Endothelial cell of umbilical vein (primary cell): Measurements from ENCODE around the gene EIF5AL1. TPM values are rescaled to one million over a fixed set of nuclear protein-coding genes. Genes with fewer than 3 reads are reported as not detected.

ENCODE experiments used
- BruUV-seq: library from RNA; stranded (reverse); fragments of 400-500 nt; replicated peaks from 2 replicates; lab custom pipeline; 2021; lab: Mats Ljungman, UMichigan
- CTCF ChIA-PET: fragments of 300-600, 350-600 bp; sonication (Branson Sonifier 250); formaldehyde crosslinking; loops from one replicate; lab custom pipeline; 2021; ENCODE audit warnings: antibody characterized with exemption, inconsistent platforms; lab: Charles Lee
- POLR2A ChIA-PET: fragments of 300-600, 350-600 bp; sonication (Branson Sonifier 250); formaldehyde crosslinking; loops from one replicate; lab custom pipeline; 2021; ENCODE audit warnings: antibody characterized with exemption, inconsistent platforms; lab: Charles Lee
- DNase-seq: peaks from one replicate; pipeline ENCODE4 v3.0.0-alpha.2; 2011; ENCODE audit warnings: low read depth, low spot score
- FAIRE-seq: peaks from 2 replicates; lab custom pipeline; 2011; peaks lifted over from hg19 to GRCh38; lab: Jason Lieb, UNC
- H2AFZ ChIP-seq: 2 replicates; pipeline ENCODE4 v1.6.0; 2012; ENCODE audit warnings: low read depth, low read length, control low read depth, inconsistent platforms
- H3K27ac ChIP-seq: 2 replicates; pipeline ENCODE4 v1.5.1; 2011; ENCODE audit warnings: low read depth, mild to moderate bottlenecking, control low read depth, low read length, moderate library complexity; ENCODE audit not compliant: insufficient read depth
- H3K27me3 ChIP-seq, 2 experiments: 2 replicates each; pipeline versions ENCODE4 v1.6.0 to v1.6.1; 2011; ENCODE audit warnings: low read length in 2 of 2, mixed read lengths in 1 of 2; ENCODE audit not compliant: control insufficient read depth in 2 of 2, insufficient read depth in 2 of 2
- H3K36me3 ChIP-seq, 2 experiments: 2 replicates in 1 of 2; 3 replicates in 1 of 2; pipeline ENCODE4 v1.5.1; 2011; ENCODE audit warnings: low read length in 2 of 2, mild to moderate bottlenecking in 1 of 2, moderate library complexity in 1 of 2; ENCODE audit not compliant: control insufficient read depth in 2 of 2, insufficient read depth in 2 of 2; ENCODE audit errors: extremely low read depth in 1 of 2
- H3K4me1 ChIP-seq: 3 replicates; pipeline ENCODE4 v1.5.1; 2011; ENCODE audit warnings: mild to moderate bottlenecking, low read length; ENCODE audit not compliant: control insufficient read depth, insufficient read depth; ENCODE audit errors: extremely low read depth
- H3K4me2 ChIP-seq: 2 replicates; pipeline ENCODE4 v1.6.1; 2011; ENCODE audit warnings: low read length, control low read depth, mixed read lengths; ENCODE audit not compliant: insufficient read depth
- H3K4me3 ChIP-seq, 3 experiments: fragments of 200-600 bp in 1 of 3; sonication (generic), shearing (Covaris generic) in 1 of 3; replicated peaks in 1 of 3; 2 replicates each; pipeline ENCODE4 v1.5.1; 2011 to 2016; ENCODE audit warnings: control low read depth in 3 of 3, low read length in 3 of 3, mild to moderate bottlenecking in 2 of 3, inconsistent platforms in 1 of 3, low read depth in 1 of 3, moderate library complexity in 1 of 3; ENCODE audit not compliant: insufficient read depth in 1 of 3
- H3K79me2 ChIP-seq: 2 replicates; pipeline ENCODE4 v1.6.0; 2012; ENCODE audit warnings: low read length, inconsistent platforms; ENCODE audit not compliant: control insufficient read depth, insufficient read depth
- H3K9ac ChIP-seq: replicated peaks from 2 replicates; pipeline ENCODE3; 2011; ENCODE audit warnings: low read length, control low read depth; ENCODE audit not compliant: insufficient read depth; ENCODE audit errors: extremely low read depth
- H3K9me1 ChIP-seq: replicated peaks from 3 replicates; pipeline ENCODE4 v1.6.0; 2011; ENCODE audit warnings: mild to moderate bottlenecking, low read length; ENCODE audit not compliant: control insufficient read depth, insufficient read depth; ENCODE audit errors: extremely low read depth
- H3K9me3 ChIP-seq: replicated peaks from 2 replicates; pipeline ENCODE4 v1.5.1; 2012; ENCODE audit warnings: low read length, inconsistent platforms; ENCODE audit not compliant: control insufficient read depth, insufficient read depth
- H4K20me1 ChIP-seq: replicated peaks from 2 replicates; pipeline ENCODE3; 2011; ENCODE audit warnings: mild to moderate bottlenecking, low read length; ENCODE audit not compliant: control insufficient read depth, insufficient read depth; ENCODE audit errors: extremely low read depth
- FOS ChIP-seq: IDR thresholded peaks from 2 replicates; pipeline ENCODE4 v1.6.1; 2011; ENCODE audit warnings: mild to moderate bottlenecking, low read length, moderate library complexity, borderline replicate concordance; ENCODE audit not compliant: insufficient read depth
- GATA2 ChIP-seq: IDR thresholded peaks from 2 replicates; pipeline ENCODE4 v1.7.0; 2011; ENCODE audit warnings: low read depth, mild to moderate bottlenecking, moderate library complexity, mixed read lengths, low read length; ENCODE audit not compliant: insufficient read length, insufficient read depth
- POLR2A ChIP-seq: IDR thresholded peaks from 2 replicates; pipeline ENCODE4 v1.6.1; 2012; ENCODE audit warnings: low read depth, mild to moderate bottlenecking, control low read depth, low read length
- dilution Hi-C: fragments of 300-500 bp; cut with MboI; formaldehyde crosslinking; loops from one replicate; pipeline ENCODE4 v1.15.0; 2019; ENCODE audit warnings: low sequenced_read_pairs; ENCODE audit not compliant: extremely low pct_ligation_motif_present
- intact Hi-C: fragments of 100-400 bp; cut with micrococcal nuclease; formaldehyde crosslinking; loops from one replicate; pipeline ENCODE4 v1.10.0; 2022
- polyA plus RNA-seq, 4 experiments: library from polyadenylated mRNA; depleted of rRNA in 3 of 4; stranded (reverse) in 3 of 4; unstranded in 1 of 4; fragments of >200 nt; gene quantifications; 2 replicates each; pipeline versions ENCODE4 v1.2.1 to v1.2.3, GENCODE V29; 2011 to 2012; ENCODE audit warnings: missing spikeins in 1 of 4
- total RNA-seq: library from RNA; stranded (reverse); gene quantifications from 2 replicates; pipeline ENCODE4 v1.2.3, GENCODE V29; 2021
- TF ChIP-seq, protein P1 (sequence below): IDR thresholded peaks from 2 replicates; pipeline ENCODE4 v1.6.1; 2011; ENCODE audit not compliant: insufficient read depth, insufficient read length
- TF ChIP-seq, protein P2 (sequence below), 2 donors: IDR thresholded peaks; 1 replicate in 1 of 2; 2 replicates in 1 of 2; pipeline ENCODE4 v1.5.1; 2011; ENCODE audit warnings: low read length in 2 of 2, mild to moderate bottlenecking in 2 of 2, moderate library complexity in 2 of 2, control low read depth in 1 of 2, inconsistent platforms in 1 of 2, low read depth in 1 of 2; ENCODE audit not compliant: insufficient read depth in 1 of 2; ENCODE audit errors: extremely low read depth in 1 of 2

Gene EIF5AL1
- total and polyA plus RNA-seq, 2 donors (not counting 3 experiments of a cell fraction or from before 2014, with no cell fraction given), result 0.29 to 1.0 TPM

DNA sequence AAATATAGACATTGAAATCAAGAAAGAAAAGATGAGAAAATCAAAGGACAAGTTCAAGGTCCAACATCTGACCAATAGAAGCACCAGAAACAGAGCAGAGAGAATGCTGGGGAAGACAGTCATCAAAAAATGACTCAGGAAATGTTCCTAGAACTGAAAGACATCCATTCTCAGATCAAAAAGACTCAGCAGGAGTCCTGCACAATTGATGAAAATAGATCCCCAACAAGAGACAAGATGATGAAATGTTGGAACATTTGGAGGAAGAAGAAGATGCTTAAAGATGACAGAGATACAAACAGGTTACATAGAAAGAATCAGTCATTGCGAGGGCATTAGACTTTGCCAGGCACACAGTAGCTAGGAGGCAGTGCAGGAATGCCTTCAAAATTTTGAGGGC is 30.0 kb upstream of the EIF5AL1 start:
- H3K4me1 ChIP-seq, result no peaks in the 10 kb centered on the region
- POLR2A ChIA-PET, result no interaction called here

More for the DNA sequence above, 30.0 kb upstream of the EIF5AL1 start:
- BruUV-seq, result no TSS peak
- Histone ChIP-seq H3K4me3 (no peak overlapping the region), H3K27ac (no peak overlapping the region), H3K9me3 (no peaks in the 10 kb centered on the region), H2AFZ (no peak overlapping the region), H3K9ac (no peak overlapping the region), H3K79me2 (no peaks in the 10 kb centered on the region), H4K20me1 (no peaks in the 10 kb centered on the region), H3K4me2 (no peak overlapping the region), H3K9me1 (no peaks in the 10 kb centered on the region), H3K36me3 (no peaks in the 10 kb centered on the region), H3K27me3 (peaks cover 3 to 12% of the 10 kb centered on the region in 2 experiments)
- DNase-seq, result no peak
- CTCF ChIA-PET, result interaction anchor here (3.8 to 4.9 kb wide), 2 partner anchors 14 to 108 kb away, joined by 20 to 26 read pairs; no protein-coding TSS in a partner anchor
- TF ChIP-seq, protein P1, sequence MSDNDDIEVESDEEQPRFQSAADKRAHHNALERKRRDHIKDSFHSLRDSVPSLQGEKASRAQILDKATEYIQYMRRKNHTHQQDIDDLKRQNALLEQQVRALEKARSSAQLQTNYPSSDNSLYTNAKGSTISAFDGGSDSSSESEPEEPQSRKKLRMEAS, result no peak
- TF ChIP-seq FOS, result no peak
- no peak for TF ChIP-seq POLR2A
- TF ChIP-seq GATA2, result no peak
- TF ChIP-seq, protein P2, sequence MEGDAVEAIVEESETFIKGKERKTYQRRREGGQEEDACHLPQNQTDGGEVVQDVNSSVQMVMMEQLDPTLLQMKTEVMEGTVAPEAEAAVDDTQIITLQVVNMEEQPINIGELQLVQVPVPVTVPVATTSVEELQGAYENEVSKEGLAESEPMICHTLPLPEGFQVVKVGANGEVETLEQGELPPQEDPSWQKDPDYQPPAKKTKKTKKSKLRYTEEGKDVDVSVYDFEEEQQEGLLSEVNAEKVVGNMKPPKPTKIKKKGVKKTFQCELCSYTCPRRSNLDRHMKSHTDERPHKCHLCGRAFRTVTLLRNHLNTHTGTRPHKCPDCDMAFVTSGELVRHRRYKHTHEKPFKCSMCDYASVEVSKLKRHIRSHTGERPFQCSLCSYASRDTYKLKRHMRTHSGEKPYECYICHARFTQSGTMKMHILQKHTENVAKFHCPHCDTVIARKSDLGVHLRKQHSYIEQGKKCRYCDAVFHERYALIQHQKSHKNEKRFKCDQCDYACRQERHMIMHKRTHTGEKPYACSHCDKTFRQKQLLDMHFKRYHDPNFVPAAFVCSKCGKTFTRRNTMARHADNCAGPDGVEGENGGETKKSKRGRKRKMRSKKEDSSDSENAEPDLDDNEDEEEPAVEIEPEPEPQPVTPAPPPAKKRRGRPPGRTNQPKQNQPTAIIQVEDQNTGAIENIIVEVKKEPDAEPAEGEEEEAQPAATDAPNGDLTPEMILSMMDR (IDR thresholded peaks at IDR 0.05; ENCODE audit: extremely low read depth in 1 of 2, insufficient read depth in 1 of 2, low read depth in 1 of 2, low read length in 2 of 2), result no peak
- dilution Hi-C loops, result no loop called here
- intact Hi-C loops, result no loop called here
- FAIRE-seq, result no peak
